Common myeloid progenitor, CD34-positive (primary cell): Measurements from ENCODE around the gene RABGEF1.
"Not testable (repeated sequence)": the region's sequence is repeated elsewhere in the genome, so short reads cannot be mapped to it uniquely, and the experiment has no call there.

ENCODE experiments used
- CTCF ChIA-PET: fragments of 350-600 bp; sonication (Branson Sonifier 250); formaldehyde crosslinking; loops from one replicate; lab custom pipeline; 2021; ENCODE audit warnings: antibody characterized with exemption; lab: Charles Lee
- POLR2A ChIA-PET: fragments of 350-600 bp; sonication (Branson Sonifier 250); formaldehyde crosslinking; loops from one replicate; lab custom pipeline; 2021; ENCODE audit warnings: antibody characterized with exemption; lab: Charles Lee
- DNase-seq, 3 donors: peaks; one replicate each; pipeline versions ENCODE4 v3.0.0 to v3.0.0-alpha.2; 2013
- H3K27ac ChIP-seq, 2 experiments: 1 replicate in 1 of 2; 2 replicates in 1 of 2; pipeline ENCODE4 v1.7.0; 2013; ENCODE audit warnings: inconsistent platforms in 2 of 2, low read length in 2 of 2, mild to moderate bottlenecking in 2 of 2, low read depth in 1 of 2, moderate library complexity in 1 of 2; ENCODE audit not compliant: severe bottlenecking in 2 of 2, insufficient read depth in 1 of 2, poor library complexity in 1 of 2
- H3K27me3 ChIP-seq, 5 experiments: replicated peaks in 2 of 5; 1 replicate in 3 of 5; 2 replicates in 2 of 5; pipeline versions ENCODE4 v1.6.1 to v1.7.0; 2013; ENCODE audit warnings: low read length in 4 of 5, mild to moderate bottlenecking in 2 of 5, moderate library complexity in 2 of 5, inconsistent platforms in 1 of 5; ENCODE audit not compliant: insufficient read depth in 5 of 5, control insufficient read depth in 4 of 5
- H3K36me3 ChIP-seq, 4 experiments: 1 replicate in 2 of 4; 2 replicates in 2 of 4; pipeline versions ENCODE4 v1.6.1 to v1.7.0; 2013; ENCODE audit warnings: low read length in 3 of 4, control low read depth in 1 of 4, mild to moderate bottlenecking in 1 of 4; ENCODE audit not compliant: control insufficient read depth in 4 of 4, insufficient read depth in 4 of 4
- H3K4me1 ChIP-seq, 4 experiments: 1 replicate in 3 of 4; 2 replicates in 1 of 4; pipeline versions ENCODE4 v1.6.1 to v1.7.1; 2013; ENCODE audit warnings: low read length in 3 of 4, mild to moderate bottlenecking in 3 of 4, control low read depth in 1 of 4, inconsistent platforms in 1 of 4, moderate library complexity in 1 of 4; ENCODE audit not compliant: control insufficient read depth in 4 of 4, insufficient read depth in 4 of 4; ENCODE audit errors: control extremely low read depth in 1 of 4
- H3K4me3 ChIP-seq, 7 experiments: 1 replicate in 4 of 7; 2 replicates in 3 of 7; pipeline versions ENCODE4 v1.5.1 to v1.7.0; 2013; ENCODE audit warnings: mild to moderate bottlenecking in 7 of 7, low read length in 6 of 7, moderate library complexity in 6 of 7, inconsistent platforms in 2 of 7, low read depth in 2 of 7, control low read depth in 1 of 7; ENCODE audit not compliant: insufficient read depth in 4 of 7, control insufficient read depth in 1 of 7; ENCODE audit errors: extremely low read depth in 1 of 7
- H3K9me3 ChIP-seq, 5 experiments: 1 replicate in 4 of 5; 2 replicates in 1 of 5; pipeline versions ENCODE4 v1.6.1 to v1.7.1; 2013; ENCODE audit warnings: low read length in 4 of 5, mild to moderate bottlenecking in 2 of 5, inconsistent platforms in 1 of 5, low read depth in 1 of 5, moderate library complexity in 1 of 5; ENCODE audit not compliant: control insufficient read depth in 4 of 5, insufficient read depth in 2 of 5; ENCODE audit errors: control extremely low read depth in 1 of 5
- WGBS: methylation state at CpG from one replicate; pipeline ENCODE4 v1.1.5; 2013; ENCODE audit not compliant: insufficient coverage; 5-methylcytosine and 5-hydroxymethylcytosine counted together

The RABGEF1 gene

GRCh38 chr7:66739953-66740301 lies 606 bp upstream of the RABGEF1 start:
- POLR2A ChIA-PET = interaction anchor here (0.9 to 1.5 kb wide), 3 partner anchors 26 to 86 kb away, joined by 3 to 5 read pairs (median 3); no protein-coding TSS in a partner anchor
- Histone ChIP-seq H3K27ac (peak overlapping the region; percentile 74 to 86), H3K36me3 (peaks cover 0 to 10% (median 2%) of the 10 kb centered on the region in 4 experiments), H3K4me3 (peak overlapping the region; percentile 67 to 87 (median 81)), H3K4me1 (peaks cover 3 to 14% (median 10%) of the 10 kb centered on the region in 4 experiments), H3K27me3 (no peaks in the 10 kb centered on the region), H3K9me3 (peaks cover 2 to 9% (median 4%) of the 10 kb centered on the region in 5 experiments)
- 12% methylated on average over 8 of the region's 12 CpGs for whole genome bisulfite sequencing
- no peak for DNase-seq
- CTCF ChIA-PET = interaction anchor here (1.2 kb wide), 1 partner anchor 15 kb away, joined by 3 read pairs; no protein-coding TSS in a partner anchor

GRCh38 chr7:66740980-66741709 lies 612 bp downstream of the RABGEF1 start:
- POLR2A ChIA-PET, H3K27me3 ChIP-seq, H3K9me3 ChIP-seq, H3K36me3 ChIP-seq: not testable (repeated sequence)
- peaks cover 3 to 14% (median 10%) of the 10 kb centered on the region in 4 experiments for H3K4me1 ChIP-seq
- H3K4me3 ChIP-seq = peak overlapping the region; percentile 67 to 87 (median 81)
- CTCF ChIA-PET = interaction anchor here (0.9 kb wide), 1 partner anchor 29 kb away, joined by 3 read pairs; no protein-coding TSS in a partner anchor
- H3K27ac ChIP-seq = peak overlapping the region; percentile 66 to 86
- DNase-seq = peak; percentile 61 to 74 (median 64)
- 3% methylated on average over 22 of the region's 54 CpGs for WGBS

- H3K9me3 ChIP-seq = no peaks in the 10 kb centered on the region
- peaks cover 3 to 14% (median 10%) of the 10 kb centered on the region in 4 experiments for H3K4me1 ChIP-seq
- no peaks in the 10 kb centered on the region for H3K27me3 ChIP-seq
- ChIA-PET CTCF (interaction anchor here (0.9 kb wide), 1 partner anchor 28 kb away, joined by 3 read pairs; no protein-coding TSS in a partner anchor), POLR2A (no interaction called here)
- peak overlapping the region in 6 of 7 experiments; percentile 69 to 87 (median 84) for H3K4me3 ChIP-seq
- 76% methylated on average over 8 of the region's 17 CpGs for WGBS
- peaks cover 0 to under 1% (median 0%) of the 10 kb centered on the region in 4 experiments for H3K36me3 ChIP-seq
- no peak for DNase-seq
- H3K27ac ChIP-seq = no peak overlapping the region
Measured at GRCh38 chr7:66741710-66742049, 1.1 kb downstream of the RABGEF1 start.

- H3K4me3 ChIP-seq, H3K27me3 ChIP-seq, DNase-seq, H3K9me3 ChIP-seq, H3K27ac ChIP-seq, POLR2A ChIA-PET, H3K36me3 ChIP-seq: not testable (repeated sequence)
- CTCF ChIA-PET = interaction anchor here (0.9 kb wide), 2 partner anchors 23 to 28 kb away, joined by 3 read pairs; no protein-coding TSS in a partner anchor
- H3K4me1 ChIP-seq = peaks cover 3 to 14% (median 10%) of the 10 kb centered on the region in 4 experiments
- WGBS = 96% methylated on average over 4 of the region's 4 CpGs
Measured at GRCh38 chr7:66742298-66742697, 1.8 kb downstream of the RABGEF1 start.

DNA sequence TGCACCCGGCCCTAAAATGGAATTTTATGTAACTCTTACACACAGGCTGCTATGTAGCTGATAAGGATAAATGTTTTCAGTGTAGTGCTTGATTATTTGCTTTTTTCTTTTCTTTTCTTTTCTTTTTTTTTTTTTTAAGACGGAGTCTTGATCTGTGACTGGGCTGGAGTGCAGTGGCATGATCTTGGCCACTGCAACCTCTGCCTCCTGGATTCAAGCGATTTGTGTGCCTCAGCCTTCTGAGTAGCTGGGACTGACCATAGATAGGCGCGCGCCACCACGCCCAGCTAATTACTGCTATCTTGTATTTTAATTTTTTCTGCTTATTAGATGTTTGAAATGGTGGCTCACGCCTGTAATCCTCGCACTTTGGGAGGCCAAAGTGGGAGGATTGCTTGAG lies 3.4 kb downstream of the RABGEF1 start:
- no peaks in the 10 kb centered on the region for H3K9me3 ChIP-seq
- H3K36me3 ChIP-seq = peaks cover 0 to 4% (median 0%) of the 10 kb centered on the region in 4 experiments
- H3K27me3 ChIP-seq = no peaks in the 10 kb centered on the region
- H3K4me3 ChIP-seq = no peak overlapping the region
- ChIA-PET CTCF (interaction anchor here (1.0 kb wide), 1 partner anchor 26 kb away, joined by 3 read pairs; no protein-coding TSS in a partner anchor), POLR2A (no interaction called here)
- H3K27ac ChIP-seq = no peak overlapping the region
- 100% methylated on average over 2 of the region's 9 CpGs for WGBS
- no peak for DNase-seq
- H3K4me1 ChIP-seq = peaks cover 3 to 19% (median 12%) of the 10 kb centered on the region in 4 experiments

- WGBS = no CpG with 5 or more reads among the region's 2 CpGs
- Histone ChIP-seq H3K4me3 (no peak overlapping the region), H3K27me3 (no peaks in the 10 kb centered on the region), H3K27ac (no peak overlapping the region), H3K9me3 (no peaks in the 10 kb centered on the region), H3K4me1 (peaks cover 0 to 5% (median 1%) of the 10 kb centered on the region in 4 experiments), H3K36me3 (peaks cover 0 to 6% (median 0%) of the 10 kb centered on the region in 4 experiments)
- DNase-seq = no peak
- POLR2A ChIA-PET = no interaction called here
- CTCF ChIA-PET = no interaction called here
Measured at GRCh38 chr7:66747385-66747784, 6.9 kb downstream of the RABGEF1 start.
